ENCODE data around the gene FHOD3.

DNA sequence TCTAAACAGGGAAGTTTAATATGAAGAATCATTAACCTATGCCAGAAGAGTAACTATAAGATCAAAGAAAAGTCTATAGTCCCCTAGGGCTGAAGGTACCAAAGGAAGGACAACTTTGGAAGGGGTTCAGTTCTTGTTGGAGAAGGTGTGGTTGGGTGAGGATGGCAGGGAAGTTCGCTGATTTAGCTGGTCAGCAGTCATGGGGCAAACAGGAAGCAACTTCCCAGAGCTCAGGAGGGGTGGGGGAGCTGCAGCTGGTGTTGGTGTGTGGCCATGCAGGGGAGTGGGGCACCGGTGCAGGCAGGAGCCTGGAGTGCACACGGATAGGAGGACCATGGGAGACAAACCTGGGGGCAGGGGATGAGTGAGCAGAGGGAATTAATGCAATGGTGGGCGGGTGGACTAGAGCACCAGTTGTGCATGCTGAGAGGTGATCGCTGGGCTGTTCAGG lies 34.0 kb downstream of the FHOD3 start:
- TF ChIP-seq, protein P1, sequence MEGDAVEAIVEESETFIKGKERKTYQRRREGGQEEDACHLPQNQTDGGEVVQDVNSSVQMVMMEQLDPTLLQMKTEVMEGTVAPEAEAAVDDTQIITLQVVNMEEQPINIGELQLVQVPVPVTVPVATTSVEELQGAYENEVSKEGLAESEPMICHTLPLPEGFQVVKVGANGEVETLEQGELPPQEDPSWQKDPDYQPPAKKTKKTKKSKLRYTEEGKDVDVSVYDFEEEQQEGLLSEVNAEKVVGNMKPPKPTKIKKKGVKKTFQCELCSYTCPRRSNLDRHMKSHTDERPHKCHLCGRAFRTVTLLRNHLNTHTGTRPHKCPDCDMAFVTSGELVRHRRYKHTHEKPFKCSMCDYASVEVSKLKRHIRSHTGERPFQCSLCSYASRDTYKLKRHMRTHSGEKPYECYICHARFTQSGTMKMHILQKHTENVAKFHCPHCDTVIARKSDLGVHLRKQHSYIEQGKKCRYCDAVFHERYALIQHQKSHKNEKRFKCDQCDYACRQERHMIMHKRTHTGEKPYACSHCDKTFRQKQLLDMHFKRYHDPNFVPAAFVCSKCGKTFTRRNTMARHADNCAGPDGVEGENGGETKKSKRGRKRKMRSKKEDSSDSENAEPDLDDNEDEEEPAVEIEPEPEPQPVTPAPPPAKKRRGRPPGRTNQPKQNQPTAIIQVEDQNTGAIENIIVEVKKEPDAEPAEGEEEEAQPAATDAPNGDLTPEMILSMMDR (IDR thresholded peaks at IDR 0.05; ENCODE audit: insufficient read depth, low read length) = no peak
- TF ChIP-seq SPI1 (IDR thresholded peaks at IDR 0.05; ENCODE audit: borderline replicate concordance, low read depth) = no peak
